ENCODE measurements around the gene ETV4.

ETV4 gene

GRCh38 chr17:43572368-43572980 is 26.3 kb upstream of the ETV4 start:
- DNase-seq = no peak

GRCh38 chr17:43570518-43570928 is 24.4 kb upstream of the ETV4 start:
- no peak for DNase-seq

GRCh38 chr17:43568506-43569082 is 22.5 kb upstream of the ETV4 start:
- DNase-seq = no peak

GRCh38 chr17:43563600-43564594 is 17.8 kb upstream of the ETV4 start:
- DNase-seq = no peak

GRCh38 chr17:43562679-43563599 is 16.8 kb upstream of the ETV4 start:
- no peak for DNase-seq

- peak in 1 of 2 donors; percentile 21 for DNase-seq
Observed at GRCh38 chr17:43560461-43561427, 14.6 kb upstream of the ETV4 start.

- DNase-seq = no peak
Observed at GRCh38 chr17:43559161-43559816, 13.1 kb upstream of the ETV4 start.

GRCh38 chr17:43558805-43559160 is 12.6 kb upstream of the ETV4 start:
- DNase-seq = no peak

GRCh38 chr17:43556292-43556691 is 10.2 kb upstream of the ETV4 start:
- DNase-seq = peak; percentile 85 to 93

- DNase-seq = no peak
Observed at GRCh38 chr17:43554857-43555256, 8.7 kb upstream of the ETV4 start.

- no peak for DNase-seq
Observed at GRCh38 chr17:43553573-43553972, 7.4 kb upstream of the ETV4 start.

- DNase-seq = no peak
Observed at GRCh38 chr17:43552229-43552837, 6.2 kb upstream of the ETV4 start.

GRCh38 chr17:43550754-43551153 is 4.6 kb upstream of the ETV4 start:
- DNase-seq = peak; percentile 27 to 50

GRCh38 chr17:43549496-43549895 is 3.4 kb upstream of the ETV4 start:
- no peak for DNase-seq

GRCh38 chr17:43548689-43549379 is 2.7 kb upstream of the ETV4 start:
- no peak for DNase-seq

- DNase-seq = no peak
Observed at GRCh38 chr17:43547659-43548256, 1.6 kb upstream of the ETV4 start.

- no peak for DNase-seq
Observed at GRCh38 chr17:43547189-43547550, 1.0 kb upstream of the ETV4 start.

GRCh38 chr17:43545383-43545632 is 832 bp downstream of the ETV4 start:
- DNase-seq = no peak

GRCh38 chr17:43543771-43544575 is 2.2 kb downstream of the ETV4 start:
- DNase-seq = no peak

Data from inflammatory macrophage (primary cell).